ENCODE results near the gene MXD4. TPM values are rescaled to one million over a fixed set of nuclear protein-coding genes. Genes with fewer than 3 reads are reported as not detected.

Gene MXD4
- total and polyA plus RNA-seq, 4 donors: 34.4 to 65.1 (median 47.8) TPM

DNA sequence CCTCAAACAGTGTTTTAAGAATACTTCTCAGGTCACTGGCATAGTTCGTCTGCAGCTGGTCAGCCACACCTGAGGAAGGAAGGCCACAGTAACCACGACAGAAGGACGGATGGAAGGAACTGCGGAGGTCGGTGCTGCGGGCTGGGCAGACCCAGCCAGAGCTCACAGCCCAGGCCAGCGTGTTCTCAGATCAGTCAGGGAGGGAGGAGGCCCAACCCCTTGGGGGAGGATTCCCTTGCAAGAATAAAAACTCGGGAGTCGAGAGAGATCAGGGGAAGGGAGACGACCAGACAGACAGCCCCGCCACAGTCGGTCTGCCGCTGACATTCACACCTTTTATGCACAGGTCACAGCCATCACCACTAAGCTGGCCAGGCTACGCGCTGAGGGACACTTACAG, 11.3 kb upstream of the MXD4 start:
- Histone ChIP-seq H3K27ac (ENCODE audit: low read depth in 1 of 2, low read length in 1 of 2) (no peak overlapping the region), H3K36me3 (ENCODE audit: control insufficient read depth in 4 of 4, insufficient read depth in 4 of 4, low read length in 4 of 4) (peaks cover 0 to 2% (median 0%) of the 10 kb centered on the region in 4 donors), H3K4me3 (no peak overlapping the region), H3K9ac (ENCODE audit: insufficient read depth in 1 of 2, low read length in 2 of 2) (no peak overlapping the region), H3K27me3 (ENCODE audit: control insufficient read depth in 3 of 3, insufficient read depth in 3 of 3, low read length in 2 of 3) (no peaks in the 10 kb centered on the region), H3K4me1 (ENCODE audit: control insufficient read depth in 5 of 5, insufficient read depth in 5 of 5, low read length in 5 of 5) (peaks cover 0 to 19% (median 0%) of the 10 kb centered on the region in 5 donors), H3K9me3 (ENCODE audit: control insufficient read depth in 4 of 4, insufficient read depth in 3 of 4, low read length in 3 of 4) (no peaks in the 10 kb centered on the region)
- WGBS, 2 donors: 78 to 81% methylated on average over 15 of the region's 15 CpGs
- no peak for DNase-seq
- TF ChIP-seq, protein P1, sequence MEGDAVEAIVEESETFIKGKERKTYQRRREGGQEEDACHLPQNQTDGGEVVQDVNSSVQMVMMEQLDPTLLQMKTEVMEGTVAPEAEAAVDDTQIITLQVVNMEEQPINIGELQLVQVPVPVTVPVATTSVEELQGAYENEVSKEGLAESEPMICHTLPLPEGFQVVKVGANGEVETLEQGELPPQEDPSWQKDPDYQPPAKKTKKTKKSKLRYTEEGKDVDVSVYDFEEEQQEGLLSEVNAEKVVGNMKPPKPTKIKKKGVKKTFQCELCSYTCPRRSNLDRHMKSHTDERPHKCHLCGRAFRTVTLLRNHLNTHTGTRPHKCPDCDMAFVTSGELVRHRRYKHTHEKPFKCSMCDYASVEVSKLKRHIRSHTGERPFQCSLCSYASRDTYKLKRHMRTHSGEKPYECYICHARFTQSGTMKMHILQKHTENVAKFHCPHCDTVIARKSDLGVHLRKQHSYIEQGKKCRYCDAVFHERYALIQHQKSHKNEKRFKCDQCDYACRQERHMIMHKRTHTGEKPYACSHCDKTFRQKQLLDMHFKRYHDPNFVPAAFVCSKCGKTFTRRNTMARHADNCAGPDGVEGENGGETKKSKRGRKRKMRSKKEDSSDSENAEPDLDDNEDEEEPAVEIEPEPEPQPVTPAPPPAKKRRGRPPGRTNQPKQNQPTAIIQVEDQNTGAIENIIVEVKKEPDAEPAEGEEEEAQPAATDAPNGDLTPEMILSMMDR (IDR thresholded peaks at IDR 0.05; ENCODE audit: control extremely low read depth, extremely low read depth): no peak
- no peak for ATAC-seq (ENCODE audit: insufficient read depth, low FRiP score)

DNA sequence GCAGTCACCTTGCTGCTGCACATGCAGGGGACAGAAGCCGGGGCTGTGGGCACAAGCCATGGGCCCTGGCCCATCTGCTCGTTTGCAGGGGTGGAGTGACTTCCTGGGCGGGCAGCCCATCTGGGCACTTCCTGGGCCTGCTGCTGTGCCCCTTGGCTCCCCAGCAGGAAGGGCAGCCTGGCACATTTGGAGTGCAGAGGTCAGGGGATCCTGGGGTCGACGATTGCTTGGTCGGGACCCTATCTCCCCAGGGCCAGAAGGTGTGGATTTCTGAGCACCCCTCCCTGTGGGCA, 10.9 kb upstream of the MXD4 start:
- Histone ChIP-seq H3K4me3 (no peak overlapping the region), H3K9me3 (ENCODE audit: control insufficient read depth in 4 of 4, insufficient read depth in 3 of 4, low read length in 3 of 4) (no peaks in the 10 kb centered on the region), H3K27me3 (ENCODE audit: control insufficient read depth in 3 of 3, insufficient read depth in 3 of 3, low read length in 2 of 3) (no peaks in the 10 kb centered on the region), H3K4me1 (ENCODE audit: control insufficient read depth in 5 of 5, insufficient read depth in 5 of 5, low read length in 5 of 5) (peaks cover 0 to 19% (median 0%) of the 10 kb centered on the region in 5 donors), H3K9ac (ENCODE audit: insufficient read depth in 1 of 2, low read length in 2 of 2) (no peak overlapping the region), H3K36me3 (ENCODE audit: control insufficient read depth in 4 of 4, insufficient read depth in 4 of 4, low read length in 4 of 4) (peaks cover 0 to 2% (median 0%) of the 10 kb centered on the region in 4 donors), H3K27ac (ENCODE audit: low read depth in 1 of 2, low read length in 1 of 2) (no peak overlapping the region)
- 77 to 81% methylated on average over 6 of the region's 6 CpGs for WGBS, 2 donors
- ATAC-seq (ENCODE audit: insufficient read depth, low FRiP score): no peak
- DNase-seq: no peak
- TF ChIP-seq, protein P1 (IDR thresholded peaks at IDR 0.05; ENCODE audit: control extremely low read depth, extremely low read depth): no peak

DNA sequence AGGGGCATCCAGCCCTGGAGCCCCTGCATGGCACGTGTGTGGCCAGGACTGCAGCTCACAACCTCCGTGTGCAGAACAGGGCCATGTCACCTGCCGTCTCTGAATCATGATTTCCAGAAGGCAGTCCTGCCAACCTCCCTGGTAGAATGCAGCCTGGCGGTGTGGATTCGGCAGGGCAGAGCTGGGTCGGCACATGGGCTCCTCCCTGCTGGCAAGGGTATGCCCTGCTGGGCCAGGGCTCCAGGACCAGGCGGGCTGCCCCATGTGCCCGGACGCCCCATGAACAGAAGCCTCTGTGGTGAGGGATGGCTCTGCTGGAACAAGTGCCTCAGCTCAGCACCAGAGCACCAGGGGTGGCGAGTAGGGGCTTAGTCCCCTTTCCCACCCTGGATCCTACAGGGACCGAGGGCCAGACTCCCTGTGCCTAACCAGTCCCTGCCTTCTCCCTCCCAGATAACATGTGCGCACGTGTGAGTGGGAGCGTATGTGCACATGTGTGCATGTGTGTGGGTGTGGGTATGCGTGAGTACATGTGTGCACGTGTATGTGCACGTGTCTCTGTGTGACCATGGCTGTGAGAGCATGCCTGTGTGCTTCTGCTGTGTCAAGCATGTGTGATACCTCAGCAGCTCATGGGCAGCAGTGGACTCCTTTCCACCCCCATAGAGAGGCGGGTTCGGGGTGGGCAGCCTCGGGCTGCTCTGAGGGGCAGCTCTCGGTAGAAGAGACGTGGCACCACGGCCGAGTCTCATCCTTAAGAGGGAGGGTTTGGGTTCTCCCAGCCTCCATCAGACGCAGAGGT, 10.3 kb upstream of the MXD4 start:
- H3K27ac ChIP-seq (ENCODE audit: low read depth in 1 of 2, low read length in 1 of 2): no peak overlapping the region
- DNase-seq (no peak), ATAC-seq (ENCODE audit: insufficient read depth, low FRiP score) (no peak)
- peaks cover 0 to 2% (median 0%) of the 10 kb centered on the region in 4 donors for H3K36me3 ChIP-seq (ENCODE audit: control insufficient read depth in 4 of 4, insufficient read depth in 4 of 4, low read length in 4 of 4)
- H3K9me3 ChIP-seq (ENCODE audit: control insufficient read depth in 4 of 4, insufficient read depth in 3 of 4, low read length in 3 of 4): no peaks in the 10 kb centered on the region
- TF ChIP-seq, protein P1 (IDR thresholded peaks at IDR 0.05; ENCODE audit: control extremely low read depth, extremely low read depth): no peak
- no peaks in the 10 kb centered on the region for H3K27me3 ChIP-seq (ENCODE audit: control insufficient read depth in 3 of 3, insufficient read depth in 3 of 3, low read length in 2 of 3)
- no peak overlapping the region for H3K9ac ChIP-seq (ENCODE audit: insufficient read depth in 1 of 2, low read length in 2 of 2)
- no peak overlapping the region for H3K4me3 ChIP-seq
- H3K4me1 ChIP-seq (ENCODE audit: control insufficient read depth in 5 of 5, insufficient read depth in 5 of 5, low read length in 5 of 5): peaks cover 0 to 25% (median 0%) of the 10 kb centered on the region in 5 donors
- WGBS, 2 donors: 93% methylated on average over 25 of the region's 25 CpGs
